ENCODE data around the gene BTBD16. TPM values are rescaled to one million over a fixed set of nuclear protein-coding genes. Genes with fewer than 3 reads are reported as not detected.

Gene BTBD16
- total RNA-seq, 1 donor from 2014 or later: not detected

GRCh38 chr10:122234416-122234815 lies 36.7 kb upstream of the BTBD16 start:
- Histone ChIP-seq H3K27ac (ENCODE audit: low read depth, low read length) (peak overlapping the region; percentile 65), H3K4me1 (ENCODE audit: control insufficient read depth in 3 of 3, insufficient read depth in 3 of 3, low read length in 3 of 3) (peaks cover 21 to 37% (median 26%) of the 10 kb centered on the region in 3 donors), H3K27me3 (ENCODE audit: control insufficient read depth in 3 of 3, insufficient read depth in 3 of 3, low read length in 3 of 3) (no peaks in the 10 kb centered on the region), H3K9ac (ENCODE audit: low read depth in 1 of 3, low read length in 3 of 3) (peak overlapping the region in 1 of 3 donors; percentile 72), H3K4me3 (ENCODE audit: low read length in 3 of 3) (peak overlapping the region in 1 of 3 donors; percentile 35), H3K9me3 (ENCODE audit: control insufficient read depth in 3 of 3, low read length in 3 of 3) (no peaks in the 10 kb centered on the region), H3K36me3 (ENCODE audit: control insufficient read depth in 3 of 3, insufficient read depth in 3 of 3, low read length in 3 of 3) (peaks cover 50 to 55% (median 53%) of the 10 kb centered on the region in 3 donors)

GRCh38 chr10:122236690-122237306 lies 34.3 kb upstream of the BTBD16 start:
- peaks cover 54 to 58% (median 55%) of the 10 kb centered on the region in 3 donors for H3K36me3 ChIP-seq (ENCODE audit: control insufficient read depth in 3 of 3, insufficient read depth in 3 of 3, low read length in 3 of 3)
- H3K4me3 ChIP-seq (ENCODE audit: low read length in 3 of 3): no peak overlapping the region
- no peak overlapping the region for H3K9ac ChIP-seq (ENCODE audit: low read depth in 1 of 3, low read length in 3 of 3)
- H3K9me3 ChIP-seq (ENCODE audit: control insufficient read depth in 3 of 3, low read length in 3 of 3): no peaks in the 10 kb centered on the region
- H3K27ac ChIP-seq (ENCODE audit: low read depth, low read length): no peak overlapping the region
- H3K27me3 ChIP-seq (ENCODE audit: control insufficient read depth in 3 of 3, insufficient read depth in 3 of 3, low read length in 3 of 3): no peaks in the 10 kb centered on the region
- peaks cover 21 to 30% (median 25%) of the 10 kb centered on the region in 3 donors for H3K4me1 ChIP-seq (ENCODE audit: control insufficient read depth in 3 of 3, insufficient read depth in 3 of 3, low read length in 3 of 3)

GRCh38 chr10:122237331-122237990 lies 33.6 kb upstream of the BTBD16 start:
- Histone ChIP-seq H3K9me3 (ENCODE audit: control insufficient read depth in 3 of 3, low read length in 3 of 3) (no peaks in the 10 kb centered on the region), H3K27ac (ENCODE audit: low read depth, low read length) (no peak overlapping the region), H3K9ac (ENCODE audit: low read depth in 1 of 3, low read length in 3 of 3) (no peak overlapping the region), H3K4me3 (ENCODE audit: low read length in 3 of 3) (no peak overlapping the region), H3K36me3 (ENCODE audit: control insufficient read depth in 3 of 3, insufficient read depth in 3 of 3, low read length in 3 of 3) (peaks cover 59 to 65% (median 60%) of the 10 kb centered on the region in 3 donors), H3K27me3 (ENCODE audit: control insufficient read depth in 3 of 3, insufficient read depth in 3 of 3, low read length in 3 of 3) (no peaks in the 10 kb centered on the region), H3K4me1 (ENCODE audit: control insufficient read depth in 3 of 3, insufficient read depth in 3 of 3, low read length in 3 of 3) (peaks cover 17 to 23% (median 18%) of the 10 kb centered on the region in 3 donors)

GRCh38 chr10:122239578-122240257 lies 31.4 kb upstream of the BTBD16 start:
- Histone ChIP-seq H3K9me3 (ENCODE audit: control insufficient read depth in 3 of 3, low read length in 3 of 3) (no peaks in the 10 kb centered on the region), H3K27ac (ENCODE audit: low read depth, low read length) (no peak overlapping the region), H3K27me3 (ENCODE audit: control insufficient read depth in 3 of 3, insufficient read depth in 3 of 3, low read length in 3 of 3) (no peaks in the 10 kb centered on the region), H3K4me3 (ENCODE audit: low read length in 3 of 3) (no peak overlapping the region), H3K36me3 (ENCODE audit: control insufficient read depth in 3 of 3, insufficient read depth in 3 of 3, low read length in 3 of 3) (peaks cover 74 to 82% (median 76%) of the 10 kb centered on the region in 3 donors), H3K4me1 (ENCODE audit: control insufficient read depth in 3 of 3, insufficient read depth in 3 of 3, low read length in 3 of 3) (peaks cover 0 to 7% (median 0%) of the 10 kb centered on the region in 3 donors), H3K9ac (ENCODE audit: low read depth in 1 of 3, low read length in 3 of 3) (no peak overlapping the region)

- H3K9ac ChIP-seq (ENCODE audit: low read depth in 1 of 3, low read length in 3 of 3): no peak overlapping the region
- no peaks in the 10 kb centered on the region for H3K27me3 ChIP-seq (ENCODE audit: control insufficient read depth in 3 of 3, insufficient read depth in 3 of 3, low read length in 3 of 3)
- H3K9me3 ChIP-seq (ENCODE audit: control insufficient read depth in 3 of 3, low read length in 3 of 3): no peaks in the 10 kb centered on the region
- H3K4me3 ChIP-seq (ENCODE audit: low read length in 3 of 3): no peak overlapping the region
- H3K27ac ChIP-seq (ENCODE audit: low read depth, low read length): no peak overlapping the region
- peaks cover 0 to 5% (median 0%) of the 10 kb centered on the region in 3 donors for H3K4me1 ChIP-seq (ENCODE audit: control insufficient read depth in 3 of 3, insufficient read depth in 3 of 3, low read length in 3 of 3)
- H3K36me3 ChIP-seq (ENCODE audit: control insufficient read depth in 3 of 3, insufficient read depth in 3 of 3, low read length in 3 of 3): peaks cover 79 to 86% (median 81%) of the 10 kb centered on the region in 3 donors
These were observed 30.7 kb upstream of the BTBD16 start for GRCh38 chr10:122240401-122240800.

GRCh38 chr10:122241836-122242235 lies 29.3 kb upstream of the BTBD16 start:
- no peak overlapping the region for H3K27ac ChIP-seq (ENCODE audit: low read depth, low read length)
- H3K4me3 ChIP-seq (ENCODE audit: low read length in 3 of 3): no peak overlapping the region
- H3K9me3 ChIP-seq (ENCODE audit: control insufficient read depth in 3 of 3, low read length in 3 of 3): no peaks in the 10 kb centered on the region
- H3K9ac ChIP-seq (ENCODE audit: low read depth in 1 of 3, low read length in 3 of 3): no peak overlapping the region
- H3K36me3 ChIP-seq (ENCODE audit: control insufficient read depth in 3 of 3, insufficient read depth in 3 of 3, low read length in 3 of 3): peaks cover 77 to 87% (median 82%) of the 10 kb centered on the region in 3 donors
- no peaks in the 10 kb centered on the region for H3K27me3 ChIP-seq (ENCODE audit: control insufficient read depth in 3 of 3, insufficient read depth in 3 of 3, low read length in 3 of 3)
- peaks cover 0 to 5% (median 0%) of the 10 kb centered on the region in 3 donors for H3K4me1 ChIP-seq (ENCODE audit: control insufficient read depth in 3 of 3, insufficient read depth in 3 of 3, low read length in 3 of 3)

GRCh38 chr10:122243550-122243949 lies 27.5 kb upstream of the BTBD16 start:
- Histone ChIP-seq H3K9me3 (ENCODE audit: control insufficient read depth in 3 of 3, low read length in 3 of 3) (no peaks in the 10 kb centered on the region), H3K4me3 (ENCODE audit: low read length in 3 of 3) (no peak overlapping the region), H3K27ac (ENCODE audit: low read depth, low read length) (no peak overlapping the region), H3K27me3 (ENCODE audit: control insufficient read depth in 3 of 3, insufficient read depth in 3 of 3, low read length in 3 of 3) (no peaks in the 10 kb centered on the region), H3K4me1 (ENCODE audit: control insufficient read depth in 3 of 3, insufficient read depth in 3 of 3, low read length in 3 of 3) (peaks cover 0 to 5% (median 0%) of the 10 kb centered on the region in 3 donors), H3K36me3 (ENCODE audit: control insufficient read depth in 3 of 3, insufficient read depth in 3 of 3, low read length in 3 of 3) (peaks cover 74 to 80% (median 76%) of the 10 kb centered on the region in 3 donors), H3K9ac (ENCODE audit: low read depth in 1 of 3, low read length in 3 of 3) (no peak overlapping the region)

GRCh38 chr10:122244001-122244975 lies 26.8 kb upstream of the BTBD16 start:
- Histone ChIP-seq H3K9ac (ENCODE audit: low read depth in 1 of 3, low read length in 3 of 3) (no peak overlapping the region), H3K4me3 (ENCODE audit: low read length in 3 of 3) (no peak overlapping the region), H3K36me3 (ENCODE audit: control insufficient read depth in 3 of 3, insufficient read depth in 3 of 3, low read length in 3 of 3) (peaks cover 79 to 84% (median 82%) of the 10 kb centered on the region in 3 donors), H3K4me1 (ENCODE audit: control insufficient read depth in 3 of 3, insufficient read depth in 3 of 3, low read length in 3 of 3) (peaks cover 0 to 5% (median 0%) of the 10 kb centered on the region in 3 donors), H3K27me3 (ENCODE audit: control insufficient read depth in 3 of 3, insufficient read depth in 3 of 3, low read length in 3 of 3) (no peaks in the 10 kb centered on the region), H3K27ac (ENCODE audit: low read depth, low read length) (no peak overlapping the region), H3K9me3 (ENCODE audit: control insufficient read depth in 3 of 3, low read length in 3 of 3) (no peaks in the 10 kb centered on the region)

GRCh38 chr10:122245136-122245535 lies 26.0 kb upstream of the BTBD16 start:
- H3K9me3 ChIP-seq (ENCODE audit: control insufficient read depth in 3 of 3, low read length in 3 of 3): no peaks in the 10 kb centered on the region
- no peaks in the 10 kb centered on the region for H3K27me3 ChIP-seq (ENCODE audit: control insufficient read depth in 3 of 3, insufficient read depth in 3 of 3, low read length in 3 of 3)
- H3K4me1 ChIP-seq (ENCODE audit: control insufficient read depth in 3 of 3, insufficient read depth in 3 of 3, low read length in 3 of 3): peaks cover 0 to 5% (median 0%) of the 10 kb centered on the region in 3 donors
- peaks cover 79 to 87% (median 82%) of the 10 kb centered on the region in 3 donors for H3K36me3 ChIP-seq (ENCODE audit: control insufficient read depth in 3 of 3, insufficient read depth in 3 of 3, low read length in 3 of 3)
- no peak overlapping the region for H3K4me3 ChIP-seq (ENCODE audit: low read length in 3 of 3)
- no peak overlapping the region for H3K27ac ChIP-seq (ENCODE audit: low read depth, low read length)
- H3K9ac ChIP-seq (ENCODE audit: low read depth in 1 of 3, low read length in 3 of 3): no peak overlapping the region
